Endodermal cell (in vitro differentiated cells): ENCODE measurements around the gene SDHC. TPM values are rescaled to one million over a fixed set of nuclear protein-coding genes. Genes with fewer than 3 reads are reported as not detected.

Experiments used
- DNase-seq: peaks from one replicate; pipeline ENCODE4 v3.0.0-alpha.2; 2017
- H3K27ac ChIP-seq: 2 replicates; pipeline ENCODE4 v1.5.1; 2013; ENCODE audit warnings: mild to moderate bottlenecking, low read depth, low read length, moderate library complexity
- H3K27me3 ChIP-seq: 2 replicates; pipeline ENCODE4 v1.6.1; 2013; ENCODE audit warnings: mild to moderate bottlenecking, low read length, moderate library complexity; ENCODE audit not compliant: insufficient read depth, control insufficient read depth, poor library complexity, severe bottlenecking
- H3K36me3 ChIP-seq: 2 replicates; pipeline ENCODE4 v1.7.0; 2013; ENCODE audit warnings: mild to moderate bottlenecking, low read length, moderate library complexity; ENCODE audit not compliant: control insufficient read depth, insufficient read depth
- H3K4me1 ChIP-seq: one replicate; pipeline ENCODE4 v1.7.0; 2013; ENCODE audit warnings: low read length; ENCODE audit not compliant: control insufficient read depth, insufficient read depth
- H3K4me3 ChIP-seq: 2 replicates; pipeline ENCODE4 v1.5.1; 2013; ENCODE audit warnings: mild to moderate bottlenecking, low read length, moderate library complexity
- H3K9ac ChIP-seq: 2 replicates; pipeline ENCODE4 v1.6.1; 2013; ENCODE audit warnings: mild to moderate bottlenecking, low read length, moderate library complexity; ENCODE audit not compliant: poor library complexity, severe bottlenecking; ENCODE audit errors: extremely low read depth
- H3K9me3 ChIP-seq: 2 replicates; pipeline ENCODE4 v1.6.1; 2013; ENCODE audit warnings: mild to moderate bottlenecking, low read length, moderate library complexity; ENCODE audit not compliant: control insufficient read depth
- H3K27ac Mint-ChIP-seq: 2 replicates; pipeline ENCODE4 v1.8.0; 2020; ENCODE audit warnings: mixed read lengths
- H3K27me3 Mint-ChIP-seq: 2 replicates; pipeline ENCODE4 v1.8.0; 2021; ENCODE audit warnings: mild to moderate bottlenecking, mixed read lengths; ENCODE audit not compliant: insufficient read depth
- H3K36me3 Mint-ChIP-seq: 2 replicates; pipeline ENCODE4 v1.8.0; 2020; ENCODE audit warnings: low read depth, mixed read lengths
- H3K4me1 Mint-ChIP-seq: 2 replicates; pipeline ENCODE4 v1.8.0; 2020; ENCODE audit warnings: mixed read lengths
- H3K4me3 Mint-ChIP-seq: 2 replicates; pipeline ENCODE4 v1.8.0; 2020; ENCODE audit warnings: mild to moderate bottlenecking, moderate library complexity, mixed read lengths
- H3K9me3 Mint-ChIP-seq: 2 replicates; pipeline ENCODE4 v1.8.0; 2020; ENCODE audit warnings: mild to moderate bottlenecking, mixed read lengths
- WGBS, 2 experiments: methylation state at CpG; one replicate each; pipeline versions ENCODE4 v1.1.5 to v1.1.7; 2013; ENCODE audit warnings: missing lambda C conversion rate in 2 of 2, mixed read lengths in 1 of 2; ENCODE audit not compliant: insufficient coverage in 1 of 2, insufficient read length in 1 of 2; 5-methylcytosine and 5-hydroxymethylcytosine counted together
- total RNA-seq, 2 donors: library from RNA; stranded (reverse); fragmentation: NEBNext Ultra II Directional in 1 of 2; extraction: Animal tissue kit (Norgen Biotek cat#: 25700) in 1 of 2; gene quantifications; 2 replicates in 1 of 2; 3 replicates in 1 of 2; pipeline ENCODE4 v1.2.1, GENCODE V29; 2021
- TF ChIP-seq, protein P1 (sequence below): fragments of 200-600 bp; sonication (generic); conservative IDR thresholded peaks from 2 replicates; pipeline ENCODE4 v1.5.0; 2021; ENCODE audit warnings: antibody characterized with exemption, mild to moderate bottlenecking

The SDHC gene
- total RNA-seq, 2 donors from 2014 or later: 270 to 296 TPM

DNA sequence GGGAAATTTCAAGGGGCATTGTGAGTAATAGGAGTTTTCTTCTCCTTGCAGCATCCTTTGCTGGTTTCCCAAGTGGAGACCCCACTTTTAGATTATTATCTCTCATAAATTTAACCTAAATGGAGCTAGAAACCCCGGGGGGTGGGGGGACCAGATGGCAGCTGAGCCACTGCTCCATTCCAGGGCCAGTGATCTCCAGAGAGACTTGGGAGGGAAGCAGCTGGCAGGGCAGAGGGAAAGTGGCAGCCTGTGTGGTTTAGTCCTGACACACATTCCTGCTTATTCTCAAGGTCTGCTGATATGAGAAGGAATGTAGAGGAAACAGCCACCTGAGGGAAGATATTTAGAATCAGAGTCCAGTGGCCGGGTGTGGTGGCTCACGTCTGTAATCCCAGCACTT, 39.3 kb upstream of the SDHC start:
- H3K36me3 Mint-ChIP-seq: no peaks in the 10 kb centered on the region
- TF ChIP-seq, protein P1, sequence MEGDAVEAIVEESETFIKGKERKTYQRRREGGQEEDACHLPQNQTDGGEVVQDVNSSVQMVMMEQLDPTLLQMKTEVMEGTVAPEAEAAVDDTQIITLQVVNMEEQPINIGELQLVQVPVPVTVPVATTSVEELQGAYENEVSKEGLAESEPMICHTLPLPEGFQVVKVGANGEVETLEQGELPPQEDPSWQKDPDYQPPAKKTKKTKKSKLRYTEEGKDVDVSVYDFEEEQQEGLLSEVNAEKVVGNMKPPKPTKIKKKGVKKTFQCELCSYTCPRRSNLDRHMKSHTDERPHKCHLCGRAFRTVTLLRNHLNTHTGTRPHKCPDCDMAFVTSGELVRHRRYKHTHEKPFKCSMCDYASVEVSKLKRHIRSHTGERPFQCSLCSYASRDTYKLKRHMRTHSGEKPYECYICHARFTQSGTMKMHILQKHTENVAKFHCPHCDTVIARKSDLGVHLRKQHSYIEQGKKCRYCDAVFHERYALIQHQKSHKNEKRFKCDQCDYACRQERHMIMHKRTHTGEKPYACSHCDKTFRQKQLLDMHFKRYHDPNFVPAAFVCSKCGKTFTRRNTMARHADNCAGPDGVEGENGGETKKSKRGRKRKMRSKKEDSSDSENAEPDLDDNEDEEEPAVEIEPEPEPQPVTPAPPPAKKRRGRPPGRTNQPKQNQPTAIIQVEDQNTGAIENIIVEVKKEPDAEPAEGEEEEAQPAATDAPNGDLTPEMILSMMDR: no peak
- H3K27ac ChIP-seq: no peak overlapping the region
- peaks cover 2% of the 10 kb centered on the region for H3K4me1 ChIP-seq
- H3K27ac Mint-ChIP-seq: no peak overlapping the region
- no peak overlapping the region for H3K4me3 ChIP-seq
- no peaks in the 10 kb centered on the region for H3K9me3 Mint-ChIP-seq
- H3K9me3 ChIP-seq: no peaks in the 10 kb centered on the region
- no peak overlapping the region for H3K4me3 Mint-ChIP-seq
- H3K27me3 Mint-ChIP-seq: peaks cover 21% of the 10 kb centered on the region
- 88% methylated on average over 3 of the region's 3 CpGs; no CpG with 5 or more reads in 1 of the 2 experiments for WGBS, 2 experiments
- H3K9ac ChIP-seq: no peak overlapping the region
- H3K4me1 Mint-ChIP-seq: peaks cover 7% of the 10 kb centered on the region
- H3K27me3 ChIP-seq: no peaks in the 10 kb centered on the region
- no peak for DNase-seq
- no peaks in the 10 kb centered on the region for H3K36me3 ChIP-seq

DNA sequence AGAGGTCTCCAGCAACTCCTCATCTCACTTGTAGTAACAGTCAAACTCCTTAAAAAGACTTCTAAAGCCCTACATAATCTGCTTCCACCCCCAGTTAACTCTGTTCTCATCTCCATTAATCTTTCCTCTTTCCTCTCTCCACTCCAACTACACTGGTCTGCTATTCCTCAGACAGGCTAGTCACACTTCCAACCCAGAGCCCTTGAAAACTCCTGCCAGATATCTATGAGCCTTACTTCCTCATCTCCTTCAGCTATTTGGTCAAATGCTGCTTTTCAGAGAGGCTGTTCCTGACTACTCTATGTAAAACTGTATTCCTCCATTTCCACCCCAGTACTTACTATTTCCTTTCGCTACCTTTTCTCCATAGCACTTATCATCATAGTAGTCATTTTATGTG, 31.2 kb upstream of the SDHC start:
- H3K4me3 Mint-ChIP-seq: no peak overlapping the region
- H3K27me3 ChIP-seq: peaks cover 5% of the 10 kb centered on the region
- TF ChIP-seq, protein P1: no peak
- WGBS, 2 experiments: 40% methylated on average over 1 of the region's 1 CpG; no CpG with 5 or more reads in 1 of the 2 experiments
- no peaks in the 10 kb centered on the region for H3K36me3 ChIP-seq
- no peak overlapping the region for H3K9ac ChIP-seq
- no peak overlapping the region for H3K27ac Mint-ChIP-seq
- peaks cover 18% of the 10 kb centered on the region for H3K4me1 Mint-ChIP-seq
- peaks cover 13% of the 10 kb centered on the region for H3K9me3 Mint-ChIP-seq
- H3K27ac ChIP-seq: no peak overlapping the region
- no peak overlapping the region for H3K4me3 ChIP-seq
- H3K4me1 ChIP-seq: no peaks in the 10 kb centered on the region
- DNase-seq: no peak
- peaks cover 4% of the 10 kb centered on the region for H3K36me3 Mint-ChIP-seq
- peaks cover 21% of the 10 kb centered on the region for H3K27me3 Mint-ChIP-seq
- H3K9me3 ChIP-seq: no peaks in the 10 kb centered on the region

DNA sequence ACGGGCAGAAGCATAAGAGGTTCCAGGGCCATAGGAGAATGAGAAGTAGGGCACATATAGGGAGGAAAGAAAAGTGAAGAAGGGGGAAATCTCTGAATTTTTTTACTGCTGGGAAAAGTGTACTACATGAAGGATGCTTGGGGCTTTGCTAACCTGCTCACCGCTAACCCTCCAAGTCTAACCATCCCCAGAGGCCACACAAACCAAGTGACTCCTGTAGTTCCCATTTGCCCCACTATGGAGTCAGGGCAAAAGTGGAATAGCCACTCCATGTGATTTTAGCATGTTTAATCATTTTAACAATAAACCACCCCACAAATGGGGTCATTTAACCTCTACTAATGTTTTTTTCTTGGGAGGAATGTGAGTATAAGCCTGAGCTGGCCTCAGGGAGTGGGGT, 29.1 kb upstream of the SDHC start:
- Mint-ChIP-seq H3K36me3 (peaks cover 4% of the 10 kb centered on the region), H3K9me3 (peaks cover 13% of the 10 kb centered on the region), H3K4me1 (peaks cover 22% of the 10 kb centered on the region), H3K27me3 (peaks cover 14% of the 10 kb centered on the region), H3K4me3 (no peak overlapping the region), H3K27ac (no peak overlapping the region)
- Histone ChIP-seq H3K4me1 (no peaks in the 10 kb centered on the region), H3K9me3 (no peaks in the 10 kb centered on the region), H3K4me3 (no peak overlapping the region), H3K9ac (no peak overlapping the region), H3K27ac (no peak overlapping the region), H3K27me3 (peaks cover 5% of the 10 kb centered on the region), H3K36me3 (no peaks in the 10 kb centered on the region)
- no peak for DNase-seq
- 90 to 100% methylated on average over 1 to 2 of the region's 2 CpGs for WGBS, 2 experiments
- TF ChIP-seq, protein P1: peak; percentile 15
